ENCODE measurements around the gene THAP12. TPM values are rescaled to one million over a fixed set of nuclear protein-coding genes. Genes with fewer than 3 reads are reported as not detected.

THAP12 gene
- total and polyA plus RNA-seq, 2 of the 13 experiments (the other 11 are each of a cell fraction or from before 2014, with no cell fraction given) = 18.8 to 51.3 TPM

DNA sequence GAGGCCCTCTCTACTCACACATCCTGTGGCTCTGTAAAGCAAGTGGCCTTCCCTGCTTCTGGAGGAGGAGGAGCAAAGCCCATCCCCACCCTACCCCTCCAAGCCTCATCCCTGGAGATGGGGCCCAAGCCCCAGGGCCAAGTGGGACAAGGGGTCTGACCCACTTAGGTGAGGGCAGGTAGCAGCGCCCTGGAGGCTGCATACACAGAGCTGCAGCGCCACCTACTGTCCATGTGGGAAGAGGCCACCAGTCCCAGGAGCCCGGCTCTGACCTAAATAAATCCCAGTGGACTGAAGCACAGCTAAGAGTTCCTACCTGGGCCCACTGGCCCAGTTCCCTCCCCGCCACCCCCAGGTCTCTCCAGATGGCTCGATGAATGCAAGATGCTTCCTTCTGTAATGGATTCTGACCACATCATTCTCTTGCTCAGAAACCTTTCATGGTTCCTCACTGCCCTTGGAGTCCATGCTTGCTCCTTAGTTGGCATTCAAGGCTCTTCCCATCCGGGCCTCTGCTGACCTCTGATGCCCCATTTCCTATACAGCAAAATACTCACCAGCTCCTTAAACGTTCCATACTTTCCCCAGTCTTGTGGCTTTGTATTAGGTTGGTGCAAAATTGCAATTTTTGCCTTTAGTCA is 62.1 kb downstream of the THAP12 start (continued):
- 0 out of 2 replicates have a peak, but pooled peaks have one; percentile 14 for TF ChIP-seq FOSL2 (CRISPR knock-in tag; IDR thresholded peaks at IDR 0.05)
- TF ChIP-seq CHCHD3 (CRISPR knock-in tag; IDR thresholded peaks at IDR 0.05) = no peak
- 0 out of 2 replicates have a peak, but pooled peaks have one; percentile 19 for TF ChIP-seq THRA (CRISPR knock-in tag; IDR thresholded peaks at IDR 0.05; ENCODE audit: borderline replicate concordance)
- TF ChIP-seq ZNF549 (CRISPR knock-in tag; IDR thresholded peaks at IDR 0.05) = no peak
- TF ChIP-seq NFIB (CRISPR knock-in tag; IDR thresholded peaks at IDR 0.05; ENCODE audit: borderline replicate concordance) = no peak
- TF ChIP-seq, protein P1, sequence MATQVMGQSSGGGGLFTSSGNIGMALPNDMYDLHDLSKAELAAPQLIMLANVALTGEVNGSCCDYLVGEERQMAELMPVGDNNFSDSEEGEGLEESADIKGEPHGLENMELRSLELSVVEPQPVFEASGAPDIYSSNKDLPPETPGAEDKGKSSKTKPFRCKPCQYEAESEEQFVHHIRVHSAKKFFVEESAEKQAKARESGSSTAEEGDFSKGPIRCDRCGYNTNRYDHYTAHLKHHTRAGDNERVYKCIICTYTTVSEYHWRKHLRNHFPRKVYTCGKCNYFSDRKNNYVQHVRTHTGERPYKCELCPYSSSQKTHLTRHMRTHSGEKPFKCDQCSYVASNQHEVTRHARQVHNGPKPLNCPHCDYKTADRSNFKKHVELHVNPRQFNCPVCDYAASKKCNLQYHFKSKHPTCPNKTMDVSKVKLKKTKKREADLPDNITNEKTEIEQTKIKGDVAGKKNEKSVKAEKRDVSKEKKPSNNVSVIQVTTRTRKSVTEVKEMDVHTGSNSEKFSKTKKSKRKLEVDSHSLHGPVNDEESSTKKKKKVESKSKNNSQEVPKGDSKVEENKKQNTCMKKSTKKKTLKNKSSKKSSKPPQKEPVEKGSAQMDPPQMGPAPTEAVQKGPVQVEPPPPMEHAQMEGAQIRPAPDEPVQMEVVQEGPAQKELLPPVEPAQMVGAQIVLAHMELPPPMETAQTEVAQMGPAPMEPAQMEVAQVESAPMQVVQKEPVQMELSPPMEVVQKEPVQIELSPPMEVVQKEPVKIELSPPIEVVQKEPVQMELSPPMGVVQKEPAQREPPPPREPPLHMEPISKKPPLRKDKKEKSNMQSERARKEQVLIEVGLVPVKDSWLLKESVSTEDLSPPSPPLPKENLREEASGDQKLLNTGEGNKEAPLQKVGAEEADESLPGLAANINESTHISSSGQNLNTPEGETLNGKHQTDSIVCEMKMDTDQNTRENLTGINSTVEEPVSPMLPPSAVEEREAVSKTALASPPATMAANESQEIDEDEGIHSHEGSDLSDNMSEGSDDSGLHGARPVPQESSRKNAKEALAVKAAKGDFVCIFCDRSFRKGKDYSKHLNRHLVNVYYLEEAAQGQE (IDR thresholded peaks at IDR 0.05; ENCODE audit: borderline replicate concordance in 1 of 2, low read depth in 1 of 2, low read length in 2 of 2) = no peak
- no peak for TF ChIP-seq JDP2 (CRISPR knock-in tag; IDR thresholded peaks at IDR 0.05; ENCODE audit: borderline replicate concordance)
- TF ChIP-seq SMAD1 (CRISPR knock-in tag; IDR thresholded peaks at IDR 0.05; ENCODE audit: borderline replicate concordance, low read depth) = no peak
- no peak for TF ChIP-seq ZNF556 (CRISPR knock-in tag; IDR thresholded peaks at IDR 0.05; ENCODE audit: borderline replicate concordance)
- TF ChIP-seq PATZ1 (CRISPR knock-in tag; IDR thresholded peaks at IDR 0.05) = no peak
- TF ChIP-seq HDAC2 (CRISPR knock-in tag; IDR thresholded peaks at IDR 0.05) = no peak
- TF ChIP-seq RFX5 (IDR thresholded peaks at IDR 0.05; ENCODE audit: low read depth, low read length) = no peak
- TF ChIP-seq ZNF547 (CRISPR knock-in tag; IDR thresholded peaks at IDR 0.05) = no peak
- TF ChIP-seq HNRNPH1 (optimal IDR thresholded peaks at IDR 0.05; ENCODE audit: low read depth, low read length) = no peak
- TF ChIP-seq PHF5A (CRISPR knock-in tag; IDR thresholded peaks at IDR 0.05; ENCODE audit: low read depth, unreplicated experiment) = no peak
- TF ChIP-seq TOPORS (CRISPR knock-in tag; IDR thresholded peaks at IDR 0.05) = no peak
- peak; percentile 21; the same call in 1 of the 2 replicates for TF ChIP-seq HINFP (CRISPR knock-in tag; IDR thresholded peaks at IDR 0.05; ENCODE audit: low read depth)

Data from HepG2 (cell line).